Dedifferentiated amniotic fluid mesenchymal stem cell (primary cell): ENCODE results near the gene CATSPER3.

Source experiments
- DNase-seq: peaks from one replicate; pipeline ENCODE4 v3.0.0-alpha.2; 2016; ENCODE audit errors: extremely low spot score

The CATSPER3 gene

GRCh38 chr5:134967607-134968006 is at the start of gene CATSPER3:
Gene CATSPER3, plus strand, starts transcription at chr5:134967907. Its CDS starts 85 bp downstream, at chr5:134967992.
- no peak for DNase-seq

GRCh38 chr5:134918861-134919260 is 48.8 kb upstream of the CATSPER3 start:
- DNase-seq: no peak

- no peak for DNase-seq
These were observed 46.7 kb upstream of the CATSPER3 start for GRCh38 chr5:134920848-134921575.

- DNase-seq: no peak
These were observed 35.2 kb upstream of the CATSPER3 start for GRCh38 chr5:134932508-134932907.

- no peak for DNase-seq
These were observed 33.5 kb upstream of the CATSPER3 start for GRCh38 chr5:134934202-134934601.

DNA sequence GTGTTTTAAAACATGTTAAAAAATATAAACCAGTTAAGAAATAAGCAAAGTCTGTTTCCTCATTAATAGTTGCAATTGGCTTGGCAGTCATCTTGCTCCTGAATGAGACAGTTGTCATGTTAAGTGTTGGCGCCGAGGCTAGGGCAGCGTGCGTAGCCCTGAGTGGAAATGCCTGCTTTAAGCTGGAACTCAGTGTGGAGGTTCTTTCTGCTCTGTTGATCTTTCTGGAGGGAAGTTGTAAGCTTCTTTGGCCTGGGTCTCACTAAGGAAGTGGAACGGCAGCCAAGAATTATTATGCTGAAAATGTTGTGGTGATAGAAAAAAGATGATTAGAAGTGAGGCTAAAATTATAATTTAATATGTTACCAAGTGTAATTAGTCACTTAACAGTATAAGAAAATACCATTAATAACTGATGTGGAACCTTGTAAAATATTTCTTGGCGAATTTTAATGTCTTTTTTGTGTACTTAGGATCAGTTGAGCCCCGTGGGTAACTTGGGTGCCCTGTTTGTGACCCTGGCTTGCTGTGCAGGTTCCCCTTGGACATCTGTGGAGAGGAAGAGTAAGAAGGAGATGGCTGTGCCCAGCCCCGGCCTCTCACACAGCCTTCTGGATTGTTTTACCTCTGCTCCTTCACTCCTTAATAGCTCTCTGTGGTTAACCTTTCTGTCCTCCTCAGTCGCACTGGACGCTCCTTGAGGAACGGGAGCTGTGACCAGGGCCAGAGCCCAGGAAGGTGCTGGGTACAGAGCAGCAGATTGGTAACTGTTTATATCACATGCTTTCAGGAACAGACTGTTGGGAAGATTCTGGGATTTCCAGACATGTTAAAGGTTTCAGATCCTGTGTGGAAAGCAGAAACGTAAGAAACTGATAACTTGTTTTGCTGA is 31.8 kb upstream of the CATSPER3 start:
- DNase-seq: no peak

- DNase-seq: no peak
These were observed 30.2 kb upstream of the CATSPER3 start for GRCh38 chr5:134937526-134937925.

GRCh38 chr5:134938030-134938429 is 29.7 kb upstream of the CATSPER3 start:
- DNase-seq: no peak

- no peak for DNase-seq
These were observed 28.2 kb upstream of the CATSPER3 start for GRCh38 chr5:134939500-134939899.

DNA sequence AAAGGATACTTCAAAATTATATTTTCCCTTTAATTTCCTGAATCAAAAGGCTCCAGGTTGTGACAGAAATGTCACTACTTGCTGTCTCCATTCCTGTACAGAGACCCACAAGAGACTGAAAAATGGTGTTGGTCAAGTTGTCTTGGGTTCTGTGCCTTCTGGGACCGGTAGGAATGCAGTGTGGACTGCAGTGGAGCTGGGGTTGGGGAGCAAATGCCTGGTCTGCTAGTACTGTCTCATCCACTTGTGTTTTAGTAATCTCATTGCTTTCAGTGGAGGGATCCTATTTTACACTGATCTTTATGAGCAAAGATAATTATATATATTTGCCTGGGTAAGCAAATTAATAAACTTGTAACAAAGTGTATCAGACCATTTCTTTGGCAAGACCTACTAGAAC is 24.2 kb upstream of the CATSPER3 start:
- no peak for DNase-seq

DNA sequence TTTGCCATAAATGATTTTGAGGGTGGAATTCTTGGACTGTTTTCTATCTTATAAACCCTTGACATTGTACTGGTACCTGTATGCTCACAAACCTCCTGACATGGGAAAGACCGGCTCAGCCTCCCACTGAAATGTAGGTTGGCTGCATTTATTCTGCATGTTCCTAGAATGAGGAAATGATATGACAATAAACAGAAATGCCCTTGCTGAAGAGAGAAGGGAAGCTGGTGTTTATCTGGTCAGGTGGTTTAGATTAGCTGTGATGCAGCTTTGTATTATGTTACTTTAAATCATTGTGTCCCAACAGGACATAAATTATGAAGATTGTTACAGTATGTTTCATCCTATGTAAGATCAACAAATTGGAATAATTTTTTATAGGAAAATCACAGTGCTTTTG is 23.1 kb upstream of the CATSPER3 start:
- DNase-seq: no peak

DNA sequence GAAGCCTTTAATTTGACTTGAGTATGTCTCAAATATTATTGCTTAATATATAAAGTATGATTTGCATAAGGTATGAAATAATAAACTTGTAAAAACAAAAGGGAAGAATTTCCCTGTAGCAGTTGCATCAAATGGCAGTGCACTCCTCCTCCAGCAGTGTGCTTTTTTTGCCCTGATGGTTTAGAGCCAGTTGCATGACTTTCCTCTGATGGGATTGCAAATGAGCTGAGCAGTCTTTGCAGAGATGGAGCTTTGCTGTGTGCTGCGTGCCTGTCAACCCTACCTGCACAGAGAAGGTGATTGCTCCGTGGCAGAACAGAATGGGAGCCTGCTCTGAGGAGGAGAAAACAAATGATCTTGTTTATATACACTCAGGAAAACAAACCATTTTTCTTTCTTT is 22.7 kb upstream of the CATSPER3 start:
- peak; percentile 32 for DNase-seq

- DNase-seq: no peak
These were observed 18.8 kb upstream of the CATSPER3 start for GRCh38 chr5:134948911-134949310.

DNA sequence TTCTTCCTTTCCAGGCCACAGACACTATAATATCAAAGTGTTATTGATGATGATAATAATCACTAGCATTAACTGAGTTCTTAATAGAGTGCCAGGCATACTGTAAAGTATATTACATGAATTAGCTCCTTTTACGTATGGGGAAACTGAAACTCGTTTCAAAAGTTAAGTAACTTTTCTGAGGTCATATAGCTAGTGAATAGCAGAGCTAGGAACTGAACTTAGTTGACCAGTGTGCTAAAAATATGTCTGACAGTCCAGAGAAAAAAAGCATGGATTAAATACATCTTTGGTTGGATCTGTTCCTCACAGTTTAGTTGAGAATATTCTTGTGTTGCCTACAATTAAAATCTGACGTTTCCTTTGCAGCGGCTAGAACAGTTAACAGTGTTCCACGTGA is 18.4 kb upstream of the CATSPER3 start:
- DNase-seq: no peak

GRCh38 chr5:134957920-134958608 is 9.6 kb upstream of the CATSPER3 start:
- no peak for DNase-seq

- DNase-seq: no peak
These were observed 9.0 kb upstream of the CATSPER3 start for GRCh38 chr5:134958755-134959154.

- DNase-seq: no peak
These were observed 4.6 kb upstream of the CATSPER3 start for GRCh38 chr5:134963098-134963497.

- no peak for DNase-seq
These were observed 3.1 kb upstream of the CATSPER3 start for GRCh38 chr5:134964359-134965270.

DNA sequence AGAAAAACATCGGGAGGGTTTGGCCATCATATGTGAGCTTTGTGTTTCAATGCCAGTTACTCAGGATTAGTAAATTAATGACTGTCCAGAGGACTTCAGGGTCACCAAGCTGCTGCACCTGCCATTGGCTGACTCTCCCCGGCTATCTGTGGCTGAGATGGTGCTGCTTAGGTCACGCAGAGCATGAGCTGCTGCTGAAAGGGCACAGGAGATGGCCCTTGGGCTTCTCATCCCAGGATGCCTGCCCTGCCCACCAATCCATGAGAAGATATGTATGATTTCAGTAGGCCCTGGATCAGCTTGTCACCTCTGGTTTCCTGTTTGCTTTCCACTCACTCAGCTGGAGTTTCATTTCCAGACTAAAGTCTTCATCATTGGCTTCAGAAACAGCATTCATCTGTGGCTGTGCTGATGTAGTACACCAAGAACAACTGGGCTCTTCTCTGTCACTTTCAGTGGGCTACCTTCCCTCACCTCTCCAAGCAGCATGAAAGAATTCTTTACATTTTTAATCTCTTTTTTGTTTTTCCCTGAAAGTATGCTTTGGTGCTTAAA is 2.4 kb upstream of the CATSPER3 start:
- DNase-seq: no peak

- DNase-seq: no peak
These were observed 348 bp downstream of the CATSPER3 start for GRCh38 chr5:134968055-134968454.

- DNase-seq: no peak
These were observed 1.5 kb downstream of the CATSPER3 start for GRCh38 chr5:134969166-134969565.
